ENCODE results near the gene TSPAN9. TPM values are rescaled to one million over a fixed set of nuclear protein-coding genes. Genes with fewer than 3 reads are reported as not detected.

Gene TSPAN9
- total RNA-seq, 1 donor: 13.0 TPM

DNA sequence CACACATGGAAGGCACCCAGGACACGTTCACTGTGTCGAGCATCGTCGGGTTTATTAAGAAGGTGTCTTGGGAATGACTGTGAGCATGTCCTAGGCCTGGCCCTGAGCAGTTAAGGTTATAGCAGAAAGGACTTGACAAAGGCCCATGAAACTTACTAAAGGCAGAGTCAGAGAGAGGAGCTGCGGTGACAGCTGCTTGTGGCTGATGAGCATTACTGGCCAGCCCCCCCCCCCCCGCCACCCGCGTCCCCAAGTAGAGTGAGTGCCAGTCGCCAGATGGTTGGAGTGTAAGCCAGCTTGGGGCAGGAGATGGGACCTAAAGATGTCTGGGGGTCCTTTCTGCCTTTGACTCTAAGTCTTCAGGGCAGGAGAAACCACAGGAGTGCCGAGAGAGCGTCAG is 169.9 kb downstream of the TSPAN9 start:
- DNase-seq (ENCODE audit: insufficient read length, low spot score, missing footprints): no peak
- Histone ChIP-seq H3K4me2 (ENCODE audit: insufficient read depth, low read length) (no peak overlapping the region), H3K79me2 (ENCODE audit: insufficient read depth, low read length) (no peaks in the 10 kb centered on the region), H2AFZ (ENCODE audit: low read length) (no peak overlapping the region), H3K27me3 (ENCODE audit: insufficient read depth, low read length) (peaks cover 4% of the 10 kb centered on the region), H3K36me3 (ENCODE audit: insufficient read depth, low read length) (no peaks in the 10 kb centered on the region), H3K27ac (ENCODE audit: low read depth, low read length) (no peak overlapping the region), H3K4me3 (ENCODE audit: insufficient read depth, low read length) (no peak overlapping the region), H3K4me1 (ENCODE audit: insufficient read depth, low read length) (no peaks in the 10 kb centered on the region), H3K9me3 (ENCODE audit: low read depth, low read length) (no peaks in the 10 kb centered on the region), H4K20me1 (ENCODE audit: insufficient read depth, low read length) (no peaks in the 10 kb centered on the region)
- TF ChIP-seq, protein P1, sequence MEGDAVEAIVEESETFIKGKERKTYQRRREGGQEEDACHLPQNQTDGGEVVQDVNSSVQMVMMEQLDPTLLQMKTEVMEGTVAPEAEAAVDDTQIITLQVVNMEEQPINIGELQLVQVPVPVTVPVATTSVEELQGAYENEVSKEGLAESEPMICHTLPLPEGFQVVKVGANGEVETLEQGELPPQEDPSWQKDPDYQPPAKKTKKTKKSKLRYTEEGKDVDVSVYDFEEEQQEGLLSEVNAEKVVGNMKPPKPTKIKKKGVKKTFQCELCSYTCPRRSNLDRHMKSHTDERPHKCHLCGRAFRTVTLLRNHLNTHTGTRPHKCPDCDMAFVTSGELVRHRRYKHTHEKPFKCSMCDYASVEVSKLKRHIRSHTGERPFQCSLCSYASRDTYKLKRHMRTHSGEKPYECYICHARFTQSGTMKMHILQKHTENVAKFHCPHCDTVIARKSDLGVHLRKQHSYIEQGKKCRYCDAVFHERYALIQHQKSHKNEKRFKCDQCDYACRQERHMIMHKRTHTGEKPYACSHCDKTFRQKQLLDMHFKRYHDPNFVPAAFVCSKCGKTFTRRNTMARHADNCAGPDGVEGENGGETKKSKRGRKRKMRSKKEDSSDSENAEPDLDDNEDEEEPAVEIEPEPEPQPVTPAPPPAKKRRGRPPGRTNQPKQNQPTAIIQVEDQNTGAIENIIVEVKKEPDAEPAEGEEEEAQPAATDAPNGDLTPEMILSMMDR (IDR thresholded peaks at IDR 0.05; ENCODE audit: extremely low read depth, low read depth, low read length): no peak

DNA sequence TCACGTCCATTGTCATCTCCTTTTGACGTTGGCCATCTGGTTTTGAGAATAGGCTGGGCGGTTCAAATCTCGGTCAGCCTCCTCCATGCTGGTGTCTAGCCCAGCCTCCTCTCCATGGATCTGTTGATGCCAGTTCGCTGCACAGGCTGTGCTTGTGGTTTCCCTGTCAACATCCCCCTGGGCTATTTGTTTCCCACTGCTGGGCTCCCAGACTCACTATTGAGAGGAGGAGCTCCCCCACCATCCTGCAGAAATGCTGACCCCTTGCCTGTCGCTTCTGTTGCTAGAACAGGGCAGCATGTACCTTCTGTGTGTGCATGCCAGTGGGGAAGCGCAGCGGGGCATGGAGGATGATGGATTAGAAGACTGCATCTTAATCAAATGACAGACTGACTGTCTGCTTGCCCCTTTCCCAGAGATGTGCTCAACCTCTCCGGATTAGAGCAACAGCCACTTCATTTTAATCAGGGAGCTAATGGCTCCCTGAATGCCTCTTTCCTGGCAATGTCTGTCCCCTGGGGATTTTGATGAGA is 170.5 kb downstream of the TSPAN9 start:
- H2AFZ ChIP-seq (ENCODE audit: low read length): no peak overlapping the region
- no peaks in the 10 kb centered on the region for H3K4me1 ChIP-seq (ENCODE audit: insufficient read depth, low read length)
- no peak overlapping the region for H3K4me2 ChIP-seq (ENCODE audit: insufficient read depth, low read length)
- no peak overlapping the region for H3K27ac ChIP-seq (ENCODE audit: low read depth, low read length)
- H3K9me3 ChIP-seq (ENCODE audit: low read depth, low read length): no peaks in the 10 kb centered on the region
- H3K79me2 ChIP-seq (ENCODE audit: insufficient read depth, low read length): no peaks in the 10 kb centered on the region
- peaks cover 4% of the 10 kb centered on the region for H3K27me3 ChIP-seq (ENCODE audit: insufficient read depth, low read length)
- no peaks in the 10 kb centered on the region for H4K20me1 ChIP-seq (ENCODE audit: insufficient read depth, low read length)
- no peak overlapping the region for H3K4me3 ChIP-seq (ENCODE audit: insufficient read depth, low read length)
- no peak for DNase-seq (ENCODE audit: insufficient read length, low spot score, missing footprints)
- TF ChIP-seq, protein P1 (IDR thresholded peaks at IDR 0.05; ENCODE audit: extremely low read depth, low read depth, low read length): no peak
- H3K36me3 ChIP-seq (ENCODE audit: insufficient read depth, low read length): no peaks in the 10 kb centered on the region

DNA sequence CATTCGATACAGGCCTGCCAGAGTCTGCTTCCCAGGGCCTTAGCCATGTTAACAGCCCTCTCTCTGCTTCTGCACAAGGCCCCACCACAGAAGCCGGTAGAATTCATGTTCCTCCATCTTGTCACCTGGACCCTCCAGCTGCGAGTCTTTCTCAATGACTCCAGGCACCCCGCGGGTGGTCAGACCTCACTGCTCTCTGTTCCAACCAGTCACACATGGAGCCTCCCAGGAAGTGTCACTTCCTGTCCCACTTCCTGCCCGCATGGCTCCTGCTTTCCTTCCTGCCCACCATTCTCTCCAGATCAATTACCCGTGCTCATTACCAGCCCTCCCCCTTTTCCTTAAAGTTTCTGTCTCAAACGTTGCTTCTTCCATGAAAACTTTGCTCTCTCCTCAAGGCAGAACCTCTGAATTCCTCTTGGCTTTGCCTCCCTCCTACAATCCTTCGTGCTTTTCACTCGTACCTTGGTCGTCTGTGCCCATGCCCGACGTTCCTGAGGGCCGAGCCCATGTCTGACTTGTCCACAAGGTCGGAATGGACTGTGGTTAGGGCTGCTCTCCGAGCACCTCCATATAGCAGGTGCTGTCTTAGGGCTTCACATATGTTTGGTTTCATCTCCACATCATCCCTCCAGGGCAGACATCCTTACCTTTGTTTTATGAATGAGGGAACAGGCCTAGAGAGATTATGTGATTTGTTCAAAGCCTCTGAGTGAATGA is 172.1 kb downstream of the TSPAN9 start:
- DNase-seq (ENCODE audit: insufficient read length, low spot score, missing footprints): no peak
- TF ChIP-seq, protein P1 (IDR thresholded peaks at IDR 0.05; ENCODE audit: extremely low read depth, low read depth, low read length): no peak
- Histone ChIP-seq H3K79me2 (ENCODE audit: insufficient read depth, low read length) (no peaks in the 10 kb centered on the region), H3K27ac (ENCODE audit: low read depth, low read length) (no peak overlapping the region), H4K20me1 (ENCODE audit: insufficient read depth, low read length) (no peaks in the 10 kb centered on the region), H3K4me3 (ENCODE audit: insufficient read depth, low read length) (no peak overlapping the region), H3K9me3 (ENCODE audit: low read depth, low read length) (no peaks in the 10 kb centered on the region), H3K4me1 (ENCODE audit: insufficient read depth, low read length) (no peaks in the 10 kb centered on the region), H3K36me3 (ENCODE audit: insufficient read depth, low read length) (no peaks in the 10 kb centered on the region), H2AFZ (ENCODE audit: low read length) (no peak overlapping the region), H3K4me2 (ENCODE audit: insufficient read depth, low read length) (no peak overlapping the region), H3K27me3 (ENCODE audit: insufficient read depth, low read length) (peaks cover 4% of the 10 kb centered on the region)

DNA sequence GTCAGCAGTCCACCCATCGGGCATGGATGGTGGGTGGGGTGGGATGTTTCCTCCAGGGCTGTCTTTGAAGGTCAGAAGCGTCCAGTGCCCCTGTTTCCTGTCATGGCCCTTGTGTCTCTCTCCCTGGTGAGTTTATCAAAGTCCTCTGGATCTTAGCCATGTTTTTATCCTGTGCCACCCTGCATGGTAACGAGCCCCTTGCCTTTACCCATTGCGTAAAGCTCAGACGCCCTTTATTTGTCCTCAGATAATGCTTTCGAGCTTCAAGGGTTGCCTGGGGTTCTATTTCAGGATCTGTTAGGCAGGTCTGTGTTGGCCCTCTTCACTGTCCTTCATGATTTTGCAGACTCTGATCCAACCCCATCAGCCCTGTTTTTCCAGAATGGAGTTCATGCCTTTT is 172.9 kb downstream of the TSPAN9 start:
- Histone ChIP-seq H3K27me3 (ENCODE audit: insufficient read depth, low read length) (peaks cover 4% of the 10 kb centered on the region), H3K27ac (ENCODE audit: low read depth, low read length) (no peak overlapping the region), H3K4me2 (ENCODE audit: insufficient read depth, low read length) (no peak overlapping the region), H3K36me3 (ENCODE audit: insufficient read depth, low read length) (no peaks in the 10 kb centered on the region), H3K9me3 (ENCODE audit: low read depth, low read length) (no peaks in the 10 kb centered on the region), H4K20me1 (ENCODE audit: insufficient read depth, low read length) (no peaks in the 10 kb centered on the region), H3K4me3 (ENCODE audit: insufficient read depth, low read length) (no peak overlapping the region), H2AFZ (ENCODE audit: low read length) (no peak overlapping the region), H3K79me2 (ENCODE audit: insufficient read depth, low read length) (no peaks in the 10 kb centered on the region), H3K4me1 (ENCODE audit: insufficient read depth, low read length) (no peaks in the 10 kb centered on the region)
- TF ChIP-seq, protein P1 (IDR thresholded peaks at IDR 0.05; ENCODE audit: extremely low read depth, low read depth, low read length): no peak
- DNase-seq (ENCODE audit: insufficient read length, low spot score, missing footprints): no peak

Data from osteoblast (primary cell).